DLD1 (cell line): ENCODE measurements around the gene VOPP1.
"Not testable (repeated sequence)": the region's sequence is repeated elsewhere in the genome, so short reads cannot be mapped to it uniquely, and the experiment has no call there.

Experiments
- in situ Hi-C: cut with HindIII; loops from 2 replicates; pipeline ENCODE4 v1.10.0; 2017; ENCODE audit warnings: low sequenced_read_pairs

VOPP1 gene

DNA sequence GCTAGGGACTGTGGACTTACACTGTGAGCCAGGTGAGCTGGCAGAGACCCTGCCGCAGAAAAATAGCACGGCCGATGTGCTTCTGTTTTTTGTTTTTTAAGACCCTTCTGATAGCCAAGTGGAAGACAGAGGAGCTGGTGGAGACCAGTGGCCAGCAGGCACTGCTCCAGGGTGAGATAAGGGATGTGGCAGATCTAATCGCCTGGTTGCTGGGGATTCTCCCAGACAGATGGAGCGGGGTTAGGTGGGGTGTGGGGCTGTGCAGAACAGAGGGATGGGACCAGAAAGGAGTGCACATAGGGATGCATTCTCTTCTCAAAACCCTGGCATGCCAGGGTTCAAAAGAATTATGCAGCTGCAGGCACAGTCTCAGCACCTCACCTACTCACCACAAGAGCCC lies 82.2 kb downstream of the VOPP1 start:
- in situ Hi-C loops = no loop called here

- in situ Hi-C loops = no loop called here
These were observed 82.8 kb downstream of the VOPP1 start for GRCh38 chr7:55489552-55489951.

GRCh38 chr7:55488804-55489340 lies 83.4 kb downstream of the VOPP1 start:
- in situ Hi-C loops = no loop called here

DNA sequence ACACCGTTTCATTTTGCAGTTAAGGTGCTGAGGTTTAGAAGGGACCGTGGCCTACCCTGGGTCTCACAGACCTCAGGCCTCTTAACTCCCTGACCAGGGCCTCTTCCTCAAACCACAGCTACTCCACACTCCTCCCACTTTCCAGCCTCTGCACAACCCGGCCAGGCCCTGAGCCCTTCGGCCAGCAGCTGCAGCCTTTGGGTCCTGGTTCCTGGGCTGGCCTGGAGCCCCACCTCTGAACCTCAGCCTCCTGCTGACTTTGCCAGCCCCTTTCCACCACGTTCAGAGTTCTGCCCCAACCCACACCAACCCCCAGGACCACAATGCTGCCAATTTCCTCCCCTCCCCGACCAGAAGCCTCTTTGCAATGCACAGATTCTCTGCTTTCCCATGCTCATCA lies 84.1 kb downstream of the VOPP1 start:
- in situ Hi-C loops = no loop called here

DNA sequence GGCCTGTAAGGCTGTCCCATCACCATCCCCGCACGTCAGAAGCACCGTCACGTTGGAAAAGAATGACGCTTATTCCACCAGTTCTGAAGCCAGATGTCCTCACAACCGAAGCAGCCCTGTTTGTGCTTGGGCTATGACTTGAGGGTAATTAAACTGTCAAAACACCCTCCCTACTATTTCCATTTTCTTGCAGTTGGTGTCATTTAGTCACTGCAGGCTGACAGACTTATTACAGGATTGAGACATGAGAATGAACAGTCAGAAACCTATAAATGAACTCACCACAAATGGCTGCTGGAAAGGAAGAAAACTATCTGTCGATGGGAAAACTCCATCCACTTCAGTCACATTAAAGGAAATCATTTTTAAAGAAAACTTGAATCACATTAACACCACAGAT lies 85.3 kb downstream of the VOPP1 start:
- in situ Hi-C loops = no loop called here

GRCh38 chr7:55486192-55486590 lies 86.1 kb downstream of the VOPP1 start:
- in situ Hi-C loops = no loop called here

DNA sequence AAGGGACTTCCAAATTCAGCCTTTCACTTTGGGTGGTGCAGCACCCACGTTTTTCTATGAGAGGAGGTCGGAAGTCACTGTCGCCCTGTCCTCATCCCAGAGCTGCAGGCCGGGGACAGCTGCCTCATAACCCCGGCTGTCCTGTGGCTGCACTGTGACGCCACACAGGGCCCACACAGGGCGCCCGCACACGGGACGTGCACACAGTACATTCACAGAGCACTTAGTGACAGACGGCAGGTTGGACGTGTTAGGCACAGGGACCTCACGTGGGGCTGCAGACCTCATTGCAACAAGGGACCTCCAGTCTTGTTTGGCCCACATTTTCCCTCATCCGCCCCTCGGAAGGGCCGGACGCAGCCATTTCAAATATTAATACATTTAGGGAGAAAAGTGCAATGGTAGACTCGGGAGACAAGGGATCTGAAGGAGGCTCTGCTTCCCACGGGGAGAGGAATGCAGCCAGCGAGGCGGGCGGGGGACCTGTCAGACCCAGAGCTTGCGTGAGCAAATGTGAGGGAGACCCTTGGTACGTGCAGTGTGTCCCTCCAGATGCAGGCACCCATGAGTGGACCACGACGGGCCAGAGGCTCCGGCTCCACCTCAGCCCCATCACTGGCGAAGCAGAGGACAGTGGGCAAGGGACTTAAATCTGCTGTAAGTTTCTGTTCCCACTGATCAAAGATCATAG lies 86.7 kb downstream of the VOPP1 start:
- in situ Hi-C loops = no loop called here

DNA sequence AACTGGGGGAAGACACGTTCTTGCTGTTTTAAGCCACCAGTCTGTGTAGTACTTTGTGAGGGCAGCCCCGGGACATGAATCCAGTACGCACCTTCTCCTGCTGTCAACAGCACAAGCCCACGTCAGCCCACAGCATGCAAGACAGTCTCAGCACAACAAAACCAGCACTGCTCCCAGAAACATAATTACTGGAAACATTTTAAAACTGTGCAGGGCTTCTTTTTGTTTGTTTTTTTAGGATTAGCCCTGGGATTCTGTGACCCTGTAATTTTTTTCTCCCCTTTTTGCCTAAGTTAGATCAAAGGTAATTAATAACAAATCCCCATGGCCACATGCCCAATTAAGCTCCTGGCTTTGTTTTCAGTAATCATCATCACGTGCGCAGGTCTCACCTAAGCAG lies 87.5 kb downstream of the VOPP1 start:
- in situ Hi-C loops = no loop called here

GRCh38 chr7:55484241-55484640 lies 88.1 kb downstream of the VOPP1 start:
- in situ Hi-C loops = no loop called here

DNA sequence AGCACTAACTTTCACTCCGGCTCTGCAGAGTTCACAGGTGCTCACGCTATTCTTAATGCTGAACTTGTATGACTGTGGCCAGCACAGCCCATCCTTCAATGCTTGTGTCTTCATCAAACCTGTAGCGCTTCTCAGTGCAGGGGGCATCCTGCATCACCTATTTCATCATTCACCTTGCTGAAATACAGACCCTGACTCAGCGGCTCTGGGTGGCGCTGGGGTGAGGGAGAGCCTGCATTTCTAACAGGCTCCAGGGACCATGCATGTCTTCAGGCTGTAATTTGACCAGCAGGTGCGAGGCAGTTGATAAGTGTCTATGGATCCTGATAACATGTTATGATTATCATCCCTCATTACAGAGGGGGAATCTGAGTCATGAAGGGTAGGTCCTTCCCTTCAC lies 89.3 kb downstream of the VOPP1 start:
- in situ Hi-C loops = no loop called here

DNA sequence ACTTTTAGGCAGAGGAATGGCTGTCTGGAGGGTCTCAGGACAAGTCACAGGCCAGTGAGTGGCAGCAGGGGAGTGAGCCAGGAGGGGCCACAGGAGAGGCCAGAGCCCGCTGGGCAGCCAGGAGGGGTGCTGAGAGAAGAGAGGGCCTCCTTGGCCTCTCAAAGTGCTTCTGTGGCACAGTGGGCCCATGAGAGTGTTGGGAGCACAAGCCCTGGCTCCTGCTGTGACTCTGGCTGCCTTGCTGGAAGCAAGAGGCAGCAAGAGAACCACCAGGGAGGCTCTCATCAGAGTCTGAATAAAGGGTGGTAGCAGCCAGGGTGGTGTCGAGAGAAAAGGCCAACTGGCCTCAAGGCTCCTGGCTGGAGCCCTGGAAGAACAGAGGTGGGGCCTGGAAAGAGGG lies 91.1 kb downstream of the VOPP1 start:
- in situ Hi-C loops = no loop called here

- in situ Hi-C loops = no loop called here
These were observed 93.6 kb downstream of the VOPP1 start for GRCh38 chr7:55478700-55479099.

GRCh38 chr7:55477781-55478374 lies 94.4 kb downstream of the VOPP1 start:
- in situ Hi-C loops = no loop called here

- in situ Hi-C loops = no loop called here
These were observed 95.2 kb downstream of the VOPP1 start for GRCh38 chr7:55476852-55477780.

DNA sequence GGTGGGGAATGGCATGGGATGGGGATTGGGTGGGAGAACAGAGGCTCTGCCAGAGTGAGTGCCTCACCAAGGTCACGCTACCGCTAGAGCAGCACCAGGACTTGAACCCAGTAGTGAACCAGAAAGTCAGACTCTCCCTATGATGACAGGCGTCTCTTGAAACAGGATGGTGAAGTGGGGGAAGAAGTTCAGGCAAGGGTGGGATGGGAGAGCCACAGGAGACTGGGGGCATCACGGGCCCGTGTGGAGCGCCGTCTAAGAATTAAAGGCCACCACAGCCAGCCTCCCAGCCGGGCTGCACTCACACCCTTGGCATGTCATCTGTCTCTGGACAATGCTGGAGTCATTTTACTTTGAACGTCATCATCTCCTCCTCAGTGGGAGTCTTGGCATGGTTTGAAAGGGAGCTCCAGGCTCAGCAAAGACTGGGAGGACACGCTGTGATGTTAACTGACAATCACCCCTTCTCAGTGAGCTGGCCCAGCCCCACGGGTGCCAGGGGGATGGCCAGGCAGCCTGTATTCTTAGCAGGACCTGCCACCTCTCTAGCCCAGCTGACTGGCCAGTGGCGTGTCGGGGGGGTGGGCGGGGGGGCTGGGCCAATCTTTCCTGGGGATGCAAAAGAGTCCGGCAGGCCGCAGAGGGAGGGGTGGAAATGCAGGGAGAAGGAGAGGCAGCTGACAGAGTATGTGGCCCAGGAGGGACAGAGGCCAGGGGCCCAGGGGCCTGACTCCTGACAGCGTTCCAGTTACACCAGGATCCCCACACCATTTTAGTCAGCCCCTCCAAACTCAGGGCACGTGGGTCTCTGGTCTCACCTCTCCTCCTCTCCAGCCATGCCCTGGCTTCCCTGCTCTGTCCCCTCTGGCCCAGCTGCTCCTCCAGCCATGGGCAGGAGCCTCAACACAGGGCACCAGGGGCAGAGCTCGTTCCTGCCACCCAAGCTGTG lies 96.2 kb downstream of the VOPP1 start:
- in situ Hi-C loops = no loop called here

DNA sequence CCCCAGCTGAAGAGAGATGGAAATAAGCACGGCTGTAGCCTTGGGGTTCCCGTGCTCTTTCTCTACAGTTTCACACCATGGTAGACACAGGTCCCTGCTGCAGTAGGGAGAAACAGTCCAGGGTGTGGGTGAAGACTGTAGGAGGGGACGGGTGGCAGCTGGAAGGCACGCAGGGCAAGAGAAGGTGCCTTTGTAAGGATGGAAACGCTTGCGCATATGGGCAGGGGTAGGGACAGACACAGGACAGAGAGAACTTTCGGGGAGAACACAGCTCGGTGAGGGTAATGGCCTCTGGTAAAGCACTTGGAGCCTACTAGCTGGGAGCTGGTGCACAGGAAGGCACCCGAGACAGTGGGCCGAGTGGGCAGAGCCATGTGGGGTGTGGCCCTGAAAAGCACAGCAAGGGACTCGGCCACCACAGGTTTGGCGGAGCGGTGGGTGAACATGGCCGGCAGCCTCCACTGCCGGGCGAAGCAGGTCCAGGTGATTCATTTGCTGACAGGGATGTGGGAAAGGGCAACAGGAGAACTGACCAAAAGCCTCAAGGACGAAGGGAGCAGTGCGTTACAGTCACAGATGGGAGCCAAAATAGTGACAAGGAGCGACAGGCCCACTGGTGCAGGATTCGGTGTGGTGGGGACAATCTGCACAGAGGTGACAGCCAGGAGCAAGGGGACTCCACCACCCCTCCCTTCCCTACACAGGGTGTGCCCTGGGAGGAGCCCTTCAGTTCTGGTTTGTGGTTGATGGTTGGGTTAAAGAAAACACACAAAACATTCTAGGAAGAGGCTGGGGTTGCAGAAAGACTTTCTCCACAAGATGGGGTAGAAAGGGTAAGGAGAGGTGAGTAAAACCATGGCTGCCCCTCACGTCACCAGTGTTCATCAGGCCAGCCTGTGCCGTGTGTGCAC lies 97.1 kb downstream of the VOPP1 start:
- in situ Hi-C loops = no loop called here

DNA sequence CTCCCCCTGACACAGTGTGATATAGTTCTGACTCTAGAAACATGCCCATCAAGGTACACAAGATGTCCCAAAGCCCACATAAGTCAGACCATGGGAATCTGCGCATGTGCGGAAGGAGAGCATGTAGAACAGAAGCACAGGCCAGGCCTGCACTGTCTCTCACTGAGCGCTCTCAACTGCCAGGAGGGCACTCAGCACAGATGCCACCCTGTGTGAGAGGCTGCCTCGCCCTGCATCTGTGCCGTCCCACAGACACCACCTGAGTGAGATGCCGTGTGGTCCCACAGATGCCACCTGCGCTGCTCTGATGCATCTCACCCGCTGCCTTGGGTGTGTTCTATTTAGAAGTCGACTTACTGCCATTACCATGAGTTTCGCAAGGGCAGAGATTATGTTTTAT lies 98.4 kb downstream of the VOPP1 start:
- in situ Hi-C loops = no loop called here

- in situ Hi-C loops = no loop called here
These were observed 99.2 kb downstream of the VOPP1 start for GRCh38 chr7:55472928-55473725.

DNA sequence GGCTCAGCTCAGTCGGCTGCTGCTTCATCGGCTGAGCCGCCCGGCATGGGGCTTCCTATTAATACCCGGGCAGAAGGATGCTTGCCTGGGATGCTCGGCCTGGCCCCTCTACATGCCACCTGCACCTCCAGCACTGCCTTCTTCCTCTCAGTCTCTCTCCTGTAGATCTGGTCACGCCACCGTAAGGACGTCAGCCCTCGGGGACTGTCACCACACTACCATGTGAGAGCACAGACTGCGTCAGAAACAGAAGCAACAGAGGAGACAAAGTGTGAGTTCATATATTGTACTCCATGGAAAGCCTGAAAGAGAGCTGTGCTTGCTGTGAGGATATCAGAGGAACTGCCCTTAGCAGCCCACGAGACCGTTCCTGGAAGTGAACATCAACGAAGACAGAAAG lies 99.9 kb downstream of the VOPP1 start:
- in situ Hi-C loops = not testable (repeated sequence)
